ENCODE data around the gene TESK2.

- TF ChIP-seq ZC3H10 (CRISPR knock-in tag; IDR thresholded peaks at IDR 0.05) = no peak
- TF ChIP-seq PATZ1 (CRISPR knock-in tag; IDR thresholded peaks at IDR 0.05; ENCODE audit: borderline replicate concordance) = no peak
- no peak for TF ChIP-seq CREB5 (CRISPR knock-in tag; IDR thresholded peaks at IDR 0.05; ENCODE audit: low read depth)
- TF ChIP-seq ZFP30 (CRISPR knock-in tag; IDR thresholded peaks at IDR 0.05) = no peak
- no peak for TF ChIP-seq ARNTL (CRISPR knock-in tag; IDR thresholded peaks at IDR 0.05; ENCODE audit: borderline replicate concordance, low read depth)
- no peak for TF ChIP-seq ZFP3 (CRISPR knock-in tag; IDR thresholded peaks at IDR 0.05)
- no peak for TF ChIP-seq TSHZ2 (CRISPR knock-in tag; IDR thresholded peaks at IDR 0.05)
- TF ChIP-seq TCF4 (CRISPR knock-in tag; IDR thresholded peaks at IDR 0.05; ENCODE audit: borderline replicate concordance) = no peak
- TF ChIP-seq ZNF70 (CRISPR knock-in tag; IDR thresholded peaks at IDR 0.05) = no peak
These were observed 107.8 kb downstream of the TESK2 start for GRCh38 chr1:45383191-45383590.
